HG03342 (cell line): ENCODE results near the gene ZNF670.
A peak's percentile ranks its signal among the peaks of the same experiment; 100 is the strongest.

ENCODE experiments used
- ATAC-seq: cut with Tn5 transposase; IDR thresholded peaks from one replicate; pipeline ENCODE4 v1.9.1; 2021; ENCODE audit warnings: mild to moderate bottlenecking, moderate library complexity; ENCODE audit not compliant: unreplicated experiment

The ZNF670 gene

DNA sequence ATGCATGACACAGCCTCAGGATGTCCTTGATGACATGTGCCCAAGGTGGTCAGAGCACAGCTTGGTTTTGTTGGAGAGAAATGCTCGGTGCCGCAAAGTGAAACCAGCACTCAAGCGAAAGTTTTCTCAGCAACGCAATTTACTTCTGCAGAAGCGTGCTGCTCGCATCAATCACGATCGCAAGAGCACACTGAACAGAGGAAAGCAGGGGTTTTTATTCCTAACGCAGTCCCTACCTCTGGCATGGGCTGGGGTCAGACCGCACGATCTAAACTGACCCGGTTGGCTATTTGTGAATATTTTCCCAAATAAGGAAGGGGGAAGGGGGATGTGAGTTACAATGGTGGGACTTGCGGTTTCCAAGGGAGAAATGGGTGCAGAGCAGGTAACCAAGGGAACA, 26.4 kb upstream of the ZNF670 start:
- no peak for ATAC-seq

GRCh38 chr1:247103859-247104591, 25.4 kb upstream of the ZNF670 start, which contains the start of gene ZNF669:
Gene ZNF669, minus strand, starts transcription at chr1:247104356. Its CDS starts 157 bp downstream, at chr1:247104199.
- peak; percentile 100 for ATAC-seq

DNA sequence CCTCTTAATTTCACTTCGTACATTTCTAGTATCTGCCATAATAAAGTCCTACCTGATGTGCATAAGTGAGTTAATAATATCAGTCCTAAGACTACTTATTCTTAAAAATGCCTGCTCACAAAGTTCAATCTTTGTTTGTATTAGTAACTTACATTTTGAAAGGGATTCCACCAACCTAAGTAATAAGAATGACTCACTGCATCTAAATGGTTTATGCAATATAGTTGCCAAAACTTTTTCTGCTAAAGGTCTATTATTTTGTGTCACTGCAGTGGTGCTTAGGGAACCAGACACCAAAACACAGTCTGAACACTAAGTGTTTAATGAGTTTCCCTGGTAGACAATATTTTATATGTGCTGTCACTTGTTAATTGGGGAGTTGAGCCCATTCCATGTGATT, 23.8 kb upstream of the ZNF670 start:
- no peak for ATAC-seq

DNA sequence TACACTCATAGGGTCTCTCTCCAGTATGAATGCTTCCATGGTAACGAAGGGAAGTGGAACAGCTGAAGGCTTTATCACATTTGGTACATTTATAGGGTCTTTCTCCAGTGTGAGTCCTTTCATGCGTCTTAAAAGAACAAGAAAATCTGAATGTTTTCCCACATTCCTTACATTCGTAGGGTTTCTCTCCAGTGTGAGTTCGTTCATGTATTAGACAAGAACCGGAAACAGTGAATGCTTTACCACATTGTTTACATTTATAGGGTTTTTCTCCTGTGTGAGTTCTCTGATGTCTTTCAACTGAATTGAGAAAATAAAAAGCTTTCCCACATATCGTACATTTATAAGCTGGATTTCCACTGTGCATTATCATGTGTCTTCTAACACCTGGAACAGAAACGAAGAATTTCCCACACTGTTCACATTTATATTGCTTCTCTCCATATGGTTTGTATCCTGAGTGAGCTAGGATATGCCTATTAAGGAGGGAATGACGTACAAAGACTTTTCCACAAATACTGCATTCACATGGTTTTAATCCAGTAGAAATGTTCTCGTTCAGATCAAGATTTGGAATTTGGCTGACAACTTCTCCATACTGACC, 22.2 kb upstream of the ZNF670 start:
- ATAC-seq = no peak

- ATAC-seq = no peak
These were observed 18.3 kb upstream of the ZNF670 start for GRCh38 chr1:247096958-247097357.

DNA sequence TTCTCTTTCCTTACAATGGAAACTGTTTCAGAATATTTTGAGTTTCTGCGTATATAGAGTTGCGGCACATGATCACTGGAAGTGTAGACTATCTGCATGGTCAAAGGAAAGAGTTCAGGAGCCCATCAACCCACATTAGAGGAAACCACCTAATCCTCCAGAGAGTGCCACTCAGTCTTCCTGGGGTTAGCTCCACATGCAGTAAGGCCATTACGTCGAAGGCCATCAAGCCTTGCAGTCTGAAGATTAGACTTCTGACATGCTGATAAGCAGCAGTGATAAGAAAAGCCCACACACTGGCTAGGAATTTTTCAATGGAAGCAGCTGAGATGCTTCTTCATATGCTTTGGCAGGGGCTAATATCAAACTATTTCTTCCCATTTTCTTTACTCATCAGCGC, 17.9 kb upstream of the ZNF670 start:
- no peak for ATAC-seq

DNA sequence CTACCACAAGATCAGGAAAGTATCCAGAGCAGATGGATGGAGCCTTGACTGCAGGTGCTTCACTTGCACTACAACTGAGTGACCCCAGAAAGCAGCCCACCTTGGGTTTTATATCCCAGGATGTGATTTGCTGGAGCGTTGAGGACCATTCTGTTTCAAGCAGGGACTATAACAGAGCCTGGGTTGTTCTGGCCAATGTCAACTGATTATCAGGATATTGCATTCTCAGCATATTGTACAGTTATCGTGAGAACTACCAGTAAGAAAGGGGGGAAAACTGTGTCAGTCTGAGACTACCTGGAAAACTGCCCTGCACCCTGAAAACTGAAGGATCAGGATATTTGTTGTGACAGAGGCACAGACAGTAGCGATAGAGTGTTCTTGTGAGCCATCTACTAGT, 17.5 kb upstream of the ZNF670 start:
- ATAC-seq = no peak

DNA sequence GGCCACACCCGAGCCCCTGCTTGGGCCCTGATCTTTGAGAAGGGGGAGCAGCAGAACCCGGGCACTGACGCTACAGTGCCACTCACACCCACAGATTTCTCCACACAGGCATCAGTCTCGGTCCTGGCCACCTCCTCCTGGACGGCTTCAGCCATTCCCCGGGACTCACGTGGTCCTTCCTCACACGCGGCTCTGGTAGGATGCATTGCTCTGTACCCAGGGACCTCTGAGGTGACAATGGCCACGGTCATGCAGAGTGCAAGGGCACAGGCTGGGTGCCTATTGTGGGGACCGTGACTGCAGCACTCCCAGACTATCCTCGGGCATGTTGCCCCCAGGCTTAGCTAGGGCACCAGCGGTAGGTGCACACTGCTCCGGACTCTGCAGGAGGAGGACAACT, 11.8 kb upstream of the ZNF670 start:
- no peak for ATAC-seq

DNA sequence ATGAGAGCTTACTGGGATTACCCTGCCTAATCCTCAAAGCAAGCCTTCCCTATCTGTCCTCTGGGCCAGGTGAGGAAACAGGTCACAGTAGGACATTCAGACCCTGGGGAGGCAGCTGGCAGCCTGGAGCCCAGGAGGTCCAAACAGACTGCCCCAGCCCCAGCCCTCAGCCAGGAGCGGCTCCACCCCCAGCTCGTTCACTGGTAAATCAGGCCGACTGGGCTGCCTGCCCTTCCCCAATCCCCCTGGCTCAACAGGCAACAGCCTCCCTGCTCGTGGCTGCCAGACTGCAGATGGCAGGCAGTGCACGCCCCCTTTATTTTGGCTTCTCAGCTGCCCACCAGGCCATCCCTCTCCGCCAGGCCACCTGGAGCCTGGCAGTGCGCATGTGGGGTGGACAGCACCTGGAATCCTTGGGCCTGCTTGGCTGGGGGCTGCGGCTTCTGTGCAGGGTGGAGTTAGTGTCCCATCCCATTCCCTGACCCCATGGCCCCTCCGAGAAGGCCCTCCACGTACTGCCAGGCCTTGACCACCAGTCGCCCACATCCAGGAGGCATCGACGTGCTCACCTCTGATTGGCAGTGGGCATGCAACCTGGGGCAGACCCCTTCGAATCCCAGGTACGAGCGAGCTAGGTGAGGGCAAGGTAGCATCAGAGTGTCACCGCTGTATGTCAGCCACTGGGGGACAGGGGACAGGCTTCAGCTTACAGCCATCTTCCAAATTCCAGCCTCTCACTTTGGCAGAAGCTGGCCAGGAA, 11.2 kb upstream of the ZNF670 start:
- ATAC-seq = no peak

DNA sequence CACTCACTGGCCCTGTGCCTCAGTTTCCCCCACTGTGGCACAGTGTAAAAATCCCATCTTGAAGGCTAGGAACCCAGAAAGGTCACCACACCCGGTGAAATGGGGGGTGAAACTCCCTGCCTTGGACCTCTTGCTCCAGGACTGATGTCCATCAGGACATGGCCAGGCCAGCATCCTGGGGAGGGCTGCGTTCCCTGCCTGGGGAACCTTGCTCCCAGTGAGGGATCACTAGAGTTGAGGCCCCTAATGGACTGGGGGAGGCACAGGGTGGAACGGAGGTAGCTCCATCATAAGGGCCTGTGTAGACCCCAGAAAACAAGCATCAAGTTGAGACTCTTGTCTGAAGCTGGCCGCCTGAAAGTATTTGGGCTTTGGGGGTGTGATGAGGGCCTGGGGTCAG, 10.4 kb upstream of the ZNF670 start:
- no peak for ATAC-seq

DNA sequence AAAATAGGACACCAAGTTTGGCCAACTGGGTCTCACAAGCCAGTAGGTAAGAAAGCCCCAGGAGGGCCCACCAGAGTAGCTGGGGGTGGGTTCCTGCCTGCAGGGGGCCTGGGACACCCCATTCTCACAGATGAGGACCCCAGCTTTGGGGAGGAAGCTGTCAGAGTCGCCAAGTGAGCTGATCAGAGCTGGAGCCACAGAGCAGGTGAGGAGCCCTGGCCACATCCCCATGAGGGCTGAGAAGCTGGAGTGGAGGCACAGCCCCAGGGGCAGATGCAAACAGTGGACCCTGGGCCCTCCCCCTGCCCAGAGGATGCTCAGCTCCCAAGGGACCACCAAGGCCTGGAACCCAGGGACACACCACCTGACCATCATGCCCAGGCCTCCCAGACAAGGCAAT, 8.6 kb upstream of the ZNF670 start:
- ATAC-seq = no peak

DNA sequence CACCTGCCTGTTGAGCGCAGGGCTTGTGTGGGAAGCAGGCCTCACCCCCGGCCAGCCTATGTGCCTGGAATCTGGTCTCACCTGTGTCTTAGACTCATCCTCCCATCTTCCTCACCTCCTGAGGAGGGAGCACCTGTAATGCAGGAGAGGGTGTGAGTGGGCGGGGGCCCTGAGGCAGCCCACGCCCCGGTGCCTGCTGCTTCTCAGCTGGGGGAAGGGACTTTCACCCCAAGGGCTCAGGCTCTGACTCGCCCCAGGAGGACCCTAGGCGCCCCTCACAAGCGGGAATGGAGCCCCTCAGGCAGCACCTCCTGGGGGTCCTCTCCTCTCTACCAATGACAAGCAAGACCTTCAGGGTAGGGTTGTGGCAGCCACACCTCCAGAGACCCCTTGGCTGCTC, 6.7 kb upstream of the ZNF670 start:
- no peak for ATAC-seq

GRCh38 chr1:247084771-247085170, 6.2 kb upstream of the ZNF670 start:
- ATAC-seq = no peak

DNA sequence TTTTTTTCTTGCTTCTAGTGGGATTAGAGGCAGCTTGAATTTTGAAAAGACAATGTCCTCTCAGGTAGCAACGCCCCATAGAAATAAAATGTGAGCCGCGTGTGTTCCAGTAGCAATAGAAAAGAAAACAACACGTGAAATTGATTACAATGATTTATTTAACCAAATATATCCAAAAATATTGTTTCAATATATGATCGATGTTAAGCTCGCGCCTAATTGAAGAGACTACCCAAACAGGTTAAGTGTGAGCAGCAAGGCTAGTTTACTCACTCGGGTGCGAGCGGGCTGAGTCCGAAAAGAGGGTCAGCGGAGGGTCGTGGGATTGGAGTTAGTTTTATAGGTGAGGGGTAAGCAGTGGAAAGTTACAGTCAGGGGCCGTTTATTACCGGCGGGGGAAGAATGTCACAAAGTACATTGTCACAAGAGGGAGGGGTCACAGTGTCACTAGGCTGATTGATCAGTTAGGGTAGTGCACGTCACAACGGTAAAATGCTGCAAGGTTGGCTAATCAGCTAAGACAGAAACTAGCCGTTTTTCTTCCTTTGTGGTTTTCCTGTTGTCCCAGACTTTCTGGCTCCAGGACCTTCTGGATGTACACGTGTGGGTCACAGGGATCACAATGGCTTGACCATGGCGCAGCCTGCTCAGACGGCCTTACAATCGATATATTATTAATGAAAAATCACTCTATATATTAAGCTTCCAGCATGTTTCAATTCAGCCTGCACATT, 697 bp upstream of the ZNF670 start:
- no peak for ATAC-seq

DNA sequence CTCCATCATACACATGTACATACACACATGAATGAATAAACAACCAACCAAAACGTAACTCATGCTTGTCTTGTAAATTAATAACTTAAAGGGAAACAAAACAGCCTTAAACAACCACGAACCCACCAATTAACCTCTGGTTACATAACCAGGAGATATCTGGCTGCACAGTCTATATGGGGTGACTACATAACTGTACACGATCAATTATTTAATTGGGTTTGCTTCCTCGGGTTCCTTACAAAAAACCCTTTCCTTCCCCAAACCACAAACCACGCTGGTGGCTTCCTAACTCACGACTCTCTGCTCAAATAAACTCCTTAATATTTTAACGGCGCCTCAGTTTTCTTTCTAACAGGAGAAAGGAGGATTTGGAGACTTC, 744 bp downstream of the ZNF670 start:
- ATAC-seq = peak; percentile 20

GRCh38 chr1:247077213-247077612, 1.4 kb downstream of the ZNF670 start:
- no peak for ATAC-seq

DNA sequence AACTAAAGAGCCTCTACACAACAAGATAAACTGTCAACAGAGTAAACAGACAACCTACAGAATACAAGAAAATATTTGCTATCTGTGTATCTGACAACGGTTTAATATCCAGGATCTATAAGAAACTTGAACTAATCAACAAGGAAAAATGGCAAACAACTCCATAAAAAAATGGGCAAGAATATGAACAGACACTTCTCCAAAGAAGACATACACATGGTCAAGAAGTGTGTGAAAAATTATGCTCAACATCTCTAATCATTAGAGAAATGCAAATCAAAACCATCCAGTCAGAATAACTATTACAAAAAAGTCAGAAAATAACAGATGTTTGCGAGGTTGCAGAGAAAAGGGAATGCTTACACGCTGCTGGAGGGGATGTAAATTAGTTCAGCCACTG, 8.0 kb downstream of the ZNF670 start:
- ATAC-seq = no peak

DNA sequence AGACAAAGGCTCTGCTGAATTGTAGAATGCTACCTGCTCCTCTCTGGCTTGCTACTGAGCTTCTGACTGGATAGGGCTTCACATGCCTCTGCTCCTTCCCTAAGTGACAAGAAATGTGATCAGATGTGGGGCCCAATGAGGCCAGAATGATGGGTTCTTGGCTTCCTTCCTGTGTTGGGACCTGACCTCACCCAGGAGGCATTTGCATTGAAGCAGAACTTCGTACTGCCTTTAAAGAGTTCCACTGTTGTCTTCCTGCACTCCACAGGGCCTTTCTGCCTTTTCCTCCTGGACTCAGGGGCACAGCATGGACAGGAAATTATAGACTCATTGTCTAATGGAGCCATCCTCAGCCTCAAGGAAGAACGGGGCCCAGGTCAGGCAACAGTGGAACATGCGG, 14.3 kb downstream of the ZNF670 start:
- no peak for ATAC-seq

DNA sequence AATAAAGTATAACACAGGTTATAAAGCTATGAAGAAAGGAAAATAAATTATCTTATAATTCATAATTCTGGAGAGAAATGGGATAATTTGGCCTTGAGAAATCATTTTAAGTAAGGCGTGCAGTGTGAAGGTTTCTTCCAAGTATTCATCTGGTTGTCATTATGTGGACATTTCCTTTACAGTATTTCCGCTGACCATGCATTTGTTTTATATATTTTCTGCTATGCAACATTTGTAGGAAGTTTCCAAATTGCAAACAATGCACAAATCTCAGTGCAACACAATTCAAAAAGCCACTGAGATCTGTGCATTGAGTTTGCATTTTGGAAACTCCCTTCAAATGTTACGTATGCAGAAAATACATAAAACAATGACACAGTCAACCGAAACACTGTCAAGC, 17.8 kb downstream of the ZNF670 start:
- ATAC-seq = no peak

DNA sequence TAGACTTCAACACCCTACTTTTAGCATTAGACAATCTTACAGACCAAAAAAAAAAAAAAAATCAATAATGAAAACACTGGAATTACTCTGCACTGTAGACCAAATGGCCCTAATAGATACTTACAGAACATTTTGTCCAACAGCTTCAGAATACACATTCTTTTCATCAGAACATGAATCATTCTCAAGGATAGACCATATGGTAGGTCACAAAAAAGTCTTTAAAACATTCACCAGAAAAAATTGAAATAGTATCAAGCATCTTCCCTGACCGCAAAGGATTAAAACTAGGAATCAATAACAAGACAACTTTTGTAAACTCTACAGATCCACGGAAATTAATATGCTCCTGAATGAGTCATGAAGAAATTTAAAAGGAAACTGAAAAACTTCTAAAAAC, 22.5 kb downstream of the ZNF670 start:
- ATAC-seq = no peak

GRCh38 chr1:247054992-247055415, 23.6 kb downstream of the ZNF670 start:
- no peak for ATAC-seq
